ENCODE measurements around the gene ITGA11. TPM values are rescaled to one million over a fixed set of nuclear protein-coding genes. Genes with fewer than 3 reads are reported as not detected.

Gene ITGA11
- total and polyA plus RNA-seq, 2 of the 13 experiments (the other 11 are each of a cell fraction or from before 2014, with no cell fraction given): not detected

- intact Hi-C loops (cut with micrococcal nuclease; ENCODE audit: unreplicated experiment): no loop called here
- H3K36me3 ChIP-seq (replicated peaks in 1 of 2; ENCODE audit: control insufficient read depth in 1 of 2, insufficient read depth in 2 of 2, low read length in 2 of 2): no peaks in the 10 kb centered on the region
- no peak for FAIRE-seq
- H2AFZ ChIP-seq (ENCODE audit: low read length): no peak overlapping the region
- H3K4me1 ChIP-seq (ENCODE audit: insufficient read depth, low read length): peaks cover 18% of the 10 kb centered on the region
- POLR2A ChIA-PET: no interaction called here
- H3K4me3 ChIP-seq (replicated peaks in 1 of 3; ENCODE audit: insufficient read depth in 1 of 3, low read depth in 2 of 3, low read length in 3 of 3): no peak overlapping the region
- in situ Hi-C loops (cut with HindIII; ENCODE audit: extremely low pct_ligation_motif_present, low pct_unique_long_range_greater_than_20kb): no loop called here
- peaks cover 3 to 6% of the 10 kb centered on the region in 2 experiments; a peak in 3 of 5 replicates for H3K27me3 ChIP-seq (ENCODE audit: control insufficient read depth in 1 of 2, insufficient read depth in 2 of 2, low read length in 2 of 2)
- H3K9me3 ChIP-seq (ENCODE audit: low read length): no peaks in the 10 kb centered on the region
- H3K9ac ChIP-seq (ENCODE audit: insufficient read depth, low read depth, low read length): no peak overlapping the region
- WGBS (ENCODE audit: low lambda C conversion rate): 27% methylated on average over 9 of the region's 10 CpGs
- BruUV-seq (replicated peaks): no TSS peak
- no peak overlapping the region for H3K4me2 ChIP-seq (ENCODE audit: low read depth, low read length)
- no peak overlapping the region for H3K27ac ChIP-seq (ENCODE audit: extremely low read length, insufficient read depth, low read length)
- CTCF ChIA-PET (ENCODE audit: low intra/inter-chr PET ratio, low total read pairs): no interaction called here
- TF ChIP-seq ZBTB26 (CRISPR knock-in tag; IDR thresholded peaks at IDR 0.05; ENCODE audit: borderline replicate concordance): no peak
- no peak for TF ChIP-seq ZBTB43 (CRISPR knock-in tag; conservative IDR thresholded peaks at IDR 0.05)
- no peak for TF ChIP-seq SUZ12 (IDR thresholded peaks at IDR 0.05; ENCODE audit: low read depth, low read length)
- TF ChIP-seq IRF9 (CRISPR knock-in tag; IDR thresholded peaks at IDR 0.05; ENCODE audit: borderline replicate concordance): no peak
- no peak for TF ChIP-seq ASH2L (IDR thresholded peaks at IDR 0.05; ENCODE audit: insufficient read length, low read depth, low read length)
- TF ChIP-seq ZNF670 (CRISPR knock-in tag; IDR thresholded peaks at IDR 0.05; ENCODE audit: borderline replicate concordance): no peak
- TF ChIP-seq ZBTB49 (CRISPR knock-in tag; IDR thresholded peaks at IDR 0.05; ENCODE audit: borderline replicate concordance): no peak
- no peak for TF ChIP-seq PLSCR1 (CRISPR knock-in tag; IDR thresholded peaks at IDR 0.05; ENCODE audit: borderline replicate concordance)
- TF ChIP-seq HNF1B (CRISPR knock-in tag; IDR thresholded peaks at IDR 0.05): no peak
- no peak for TF ChIP-seq ZNF580 (CRISPR knock-in tag; IDR thresholded peaks at IDR 0.05; ENCODE audit: borderline replicate concordance, low read depth)
- no peaks in the 10 kb centered on the region for H4K20me1 ChIP-seq (ENCODE audit: insufficient read depth, low read length)
- no peak for ATAC-seq
- no peak for DNase-seq (ENCODE audit: low spot score)
- H3K79me2 ChIP-seq (ENCODE audit: insufficient read depth, low read length): no peaks in the 10 kb centered on the region
These were observed 8.3 kb downstream of the ITGA11 start for GRCh38 chr15:68423359-68424296.
